HG02852 (cell line): ENCODE results near the gene COMMD7.
"Not testable (repeated sequence)": the region's sequence is repeated elsewhere in the genome, so short reads cannot be mapped to it uniquely, and the experiment has no call there.

Source experiments
- ATAC-seq: cut with Tn5 transposase; IDR thresholded peaks from one replicate; pipeline ENCODE4 v1.9.1; 2021; ENCODE audit warnings: mild to moderate bottlenecking, moderate library complexity; ENCODE audit not compliant: unreplicated experiment

Gene COMMD7

DNA sequence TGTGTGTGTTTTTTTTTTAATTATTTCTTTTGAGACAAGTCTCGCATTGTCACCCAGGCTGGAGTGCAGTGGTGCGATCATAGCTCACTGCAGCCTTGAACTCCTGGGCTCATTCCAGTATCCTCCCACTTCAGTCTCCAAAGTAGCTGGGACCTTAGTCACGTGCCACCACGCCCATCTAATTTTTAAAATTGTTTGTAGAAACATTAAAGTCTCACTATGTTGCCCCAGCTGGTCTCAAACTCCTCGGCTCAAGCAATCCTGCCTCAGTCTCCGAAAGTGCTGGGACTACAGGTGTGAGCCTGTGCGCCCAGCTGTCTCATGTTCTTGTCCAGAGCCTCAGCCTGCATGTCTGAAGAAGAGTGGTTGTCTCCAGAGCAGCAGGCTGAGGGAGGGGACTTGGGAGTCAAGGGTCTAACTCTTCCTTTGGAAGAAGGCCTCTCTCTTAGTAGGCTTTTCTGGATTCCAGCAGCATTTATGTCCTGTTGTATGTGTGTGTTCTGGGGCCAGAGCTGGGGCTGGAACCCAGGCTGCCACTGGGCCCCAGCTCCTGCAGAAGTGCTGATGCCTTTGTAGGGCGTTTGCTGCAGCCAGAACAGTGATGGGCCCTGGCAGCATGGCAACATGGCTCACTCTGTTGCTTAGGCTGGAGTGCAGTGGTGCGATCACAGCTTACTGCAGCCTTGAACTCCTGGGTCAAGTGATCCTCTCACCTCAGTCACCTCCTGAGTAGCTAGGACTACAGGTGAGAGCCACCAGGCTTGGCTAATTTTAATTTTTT is 24.3 kb upstream of the COMMD7 start:
- no peak for ATAC-seq

GRCh38 chr20:32765230-32765875 is 22.1 kb upstream of the COMMD7 start:
- ATAC-seq, result not testable (repeated sequence)

DNA sequence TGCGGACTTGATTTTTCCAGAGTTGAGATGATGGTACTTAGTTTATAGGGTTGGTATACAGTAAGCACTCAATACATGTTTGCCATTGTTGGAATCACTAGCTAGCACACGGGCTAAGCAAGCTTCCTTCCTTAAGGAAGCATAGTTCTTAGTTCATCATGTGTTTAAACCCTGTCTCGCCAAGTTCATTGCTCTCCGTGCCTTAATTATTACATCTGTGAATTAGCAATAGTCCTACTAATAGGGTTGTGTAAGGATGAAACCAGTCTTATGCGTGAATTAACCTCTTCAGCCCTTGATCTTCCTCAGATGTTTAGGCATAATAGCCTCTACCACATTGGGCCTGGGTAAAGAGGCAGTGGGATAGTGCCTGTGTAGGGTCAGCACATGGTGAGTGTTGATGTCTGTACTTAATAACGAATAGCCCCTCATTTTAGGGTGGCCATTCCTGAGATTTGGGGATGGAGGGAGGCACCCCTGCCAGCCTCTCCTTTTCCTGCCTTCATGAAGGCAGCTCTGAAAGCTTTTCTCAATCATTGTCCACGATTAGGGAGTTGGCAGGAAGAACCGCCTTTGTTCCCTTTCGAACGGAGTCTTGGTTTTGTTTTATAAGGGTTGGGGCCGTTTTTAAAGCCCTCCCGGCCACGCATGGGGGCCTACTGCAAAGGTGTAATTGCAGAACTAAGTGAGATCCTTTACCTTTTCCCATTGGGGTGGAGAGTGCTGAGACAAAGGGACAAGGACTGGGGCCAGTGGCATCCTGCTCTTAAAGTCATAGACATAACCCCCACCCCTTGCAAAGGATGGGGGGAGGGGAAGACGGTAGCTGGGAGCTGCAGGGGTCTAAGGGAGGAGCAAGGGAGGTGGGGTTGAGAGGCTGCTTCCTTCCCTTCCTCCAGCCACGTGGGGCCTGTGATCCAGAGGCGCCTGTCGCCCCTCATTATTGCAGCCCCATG is 21.0 kb upstream of the COMMD7 start:
- ATAC-seq, result no peak

GRCh38 chr20:32763202-32764004 is 20.1 kb upstream of the COMMD7 start:
- no peak for ATAC-seq

- peak; percentile 24 for ATAC-seq
Observed at GRCh38 chr20:32762754-32763201, 19.5 kb upstream of the COMMD7 start.

GRCh38 chr20:32761831-32762753 is 18.8 kb upstream of the COMMD7 start, which contains the start of gene DNMT3B:
Gene DNMT3B, plus strand, starts transcription at chr20:32762385. Its CDS starts 17,939 bp downstream, at chr20:32780324.
- peak; percentile 58 for ATAC-seq

GRCh38 chr20:32761417-32761830 is 18.2 kb upstream of the COMMD7 start:
- no peak for ATAC-seq

- no peak for ATAC-seq
Observed at GRCh38 chr20:32756156-32756555, 12.9 kb upstream of the COMMD7 start.

DNA sequence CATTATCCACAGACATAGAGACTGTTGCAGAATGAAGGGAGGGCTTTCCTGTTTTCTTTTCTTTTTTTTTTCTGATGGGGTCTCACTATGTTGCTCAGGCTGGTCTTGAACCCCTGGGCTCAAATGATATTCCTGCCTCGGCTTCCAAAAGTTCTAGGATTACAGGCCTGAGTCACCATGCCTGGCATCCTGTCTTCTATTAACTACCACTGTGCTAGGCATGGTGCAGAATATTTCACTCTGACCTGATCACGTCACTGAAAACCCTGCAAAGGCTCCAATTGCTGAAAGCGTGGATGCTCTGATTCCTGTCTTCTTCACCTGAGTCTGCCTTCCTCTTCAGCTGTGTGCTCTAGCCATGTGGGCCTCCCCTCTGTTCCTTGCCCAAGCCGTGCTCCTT is 10.5 kb upstream of the COMMD7 start:
- ATAC-seq, result no peak

DNA sequence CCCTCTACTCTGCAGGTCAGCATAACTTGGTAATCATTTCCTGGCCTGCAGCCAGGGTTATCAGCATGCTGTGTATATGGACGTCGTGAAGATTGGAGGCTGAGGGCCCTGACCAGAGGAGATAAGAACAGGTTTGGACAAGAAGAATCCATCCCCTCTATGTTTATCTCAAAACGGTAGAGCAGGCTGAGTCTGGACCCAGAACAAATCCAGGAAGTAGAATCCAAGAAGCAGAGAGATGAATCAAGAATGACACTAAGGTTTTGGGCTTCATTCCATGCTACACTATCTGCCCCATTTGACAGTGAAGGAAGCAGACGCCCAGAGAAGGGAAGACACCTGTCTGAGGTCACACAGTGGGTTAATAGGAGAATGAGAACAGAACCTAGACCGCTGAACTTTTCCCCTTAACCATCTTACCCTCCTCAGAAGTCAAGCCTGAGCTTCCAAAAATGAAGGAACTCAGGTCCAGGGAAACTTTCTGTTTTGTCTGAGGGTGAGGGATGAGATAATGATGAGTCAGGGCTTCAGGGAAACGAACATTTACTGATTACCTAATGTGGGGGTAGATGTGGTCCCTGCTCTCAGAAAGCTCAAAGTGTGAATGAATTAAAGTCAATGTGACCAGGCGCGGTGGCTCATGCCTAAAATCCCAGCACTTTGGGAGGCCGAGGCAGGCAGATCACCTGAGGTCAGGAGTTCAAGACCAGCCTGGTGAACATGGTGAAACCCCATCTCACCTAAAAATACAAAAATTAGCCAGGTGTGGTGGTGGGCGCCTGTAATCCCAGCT is 9.4 kb upstream of the COMMD7 start:
- no peak for ATAC-seq

- ATAC-seq, result no peak
Observed at GRCh38 chr20:32751702-32752457, 8.6 kb upstream of the COMMD7 start.

DNA sequence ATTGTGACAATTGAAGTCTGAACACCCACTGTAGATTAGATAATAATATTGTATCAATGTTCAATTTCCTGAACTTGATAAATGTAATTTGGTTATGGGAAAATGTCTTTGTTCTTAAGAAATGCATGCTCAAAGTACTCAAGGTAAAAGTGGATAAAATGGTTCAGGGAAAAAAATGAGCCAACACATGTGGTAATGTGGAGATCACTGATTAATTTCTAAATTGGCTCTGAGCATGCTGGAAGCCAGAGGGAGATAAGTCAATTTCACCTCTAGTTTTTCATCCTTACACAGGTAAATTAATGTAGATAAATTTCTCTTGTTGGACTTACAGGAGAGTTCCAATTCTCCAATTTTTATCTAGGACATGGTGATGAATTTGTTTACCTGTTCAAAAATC is 8.0 kb upstream of the COMMD7 start:
- no peak for ATAC-seq

DNA sequence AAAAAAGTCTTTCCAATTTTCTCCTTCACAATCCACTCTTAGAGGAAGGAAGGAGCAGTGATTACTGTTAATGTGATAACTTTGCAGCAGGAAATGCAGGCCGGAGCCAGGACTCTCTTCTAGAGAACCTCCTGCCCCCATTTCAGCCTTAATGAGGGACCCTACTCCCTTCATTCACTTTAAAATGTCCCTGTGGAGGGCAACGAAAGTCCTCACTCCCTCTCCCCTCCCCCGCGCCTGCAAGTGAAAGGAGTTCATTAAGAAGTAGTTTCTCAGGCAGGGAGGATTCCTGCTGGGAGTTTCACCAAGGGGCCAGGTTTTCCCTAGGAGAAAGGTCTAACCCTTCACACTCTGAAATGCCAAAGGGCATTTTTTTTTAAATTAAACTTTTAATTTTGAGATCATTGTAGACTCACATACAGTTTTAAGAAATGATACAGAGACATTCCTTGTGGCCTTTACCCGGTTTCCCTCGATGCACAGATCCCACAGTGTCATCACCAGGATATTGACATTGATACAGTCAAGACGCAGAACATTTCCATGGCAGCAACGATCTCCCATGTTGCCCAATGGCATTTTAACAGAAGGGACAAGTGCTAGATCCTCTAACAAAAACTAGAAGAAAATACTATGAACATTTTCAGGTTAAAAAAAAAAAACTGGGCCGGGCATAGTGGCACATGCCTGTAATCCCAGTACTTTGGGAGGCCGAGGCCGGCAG is 6.8 kb upstream of the COMMD7 start:
- ATAC-seq, result no peak

DNA sequence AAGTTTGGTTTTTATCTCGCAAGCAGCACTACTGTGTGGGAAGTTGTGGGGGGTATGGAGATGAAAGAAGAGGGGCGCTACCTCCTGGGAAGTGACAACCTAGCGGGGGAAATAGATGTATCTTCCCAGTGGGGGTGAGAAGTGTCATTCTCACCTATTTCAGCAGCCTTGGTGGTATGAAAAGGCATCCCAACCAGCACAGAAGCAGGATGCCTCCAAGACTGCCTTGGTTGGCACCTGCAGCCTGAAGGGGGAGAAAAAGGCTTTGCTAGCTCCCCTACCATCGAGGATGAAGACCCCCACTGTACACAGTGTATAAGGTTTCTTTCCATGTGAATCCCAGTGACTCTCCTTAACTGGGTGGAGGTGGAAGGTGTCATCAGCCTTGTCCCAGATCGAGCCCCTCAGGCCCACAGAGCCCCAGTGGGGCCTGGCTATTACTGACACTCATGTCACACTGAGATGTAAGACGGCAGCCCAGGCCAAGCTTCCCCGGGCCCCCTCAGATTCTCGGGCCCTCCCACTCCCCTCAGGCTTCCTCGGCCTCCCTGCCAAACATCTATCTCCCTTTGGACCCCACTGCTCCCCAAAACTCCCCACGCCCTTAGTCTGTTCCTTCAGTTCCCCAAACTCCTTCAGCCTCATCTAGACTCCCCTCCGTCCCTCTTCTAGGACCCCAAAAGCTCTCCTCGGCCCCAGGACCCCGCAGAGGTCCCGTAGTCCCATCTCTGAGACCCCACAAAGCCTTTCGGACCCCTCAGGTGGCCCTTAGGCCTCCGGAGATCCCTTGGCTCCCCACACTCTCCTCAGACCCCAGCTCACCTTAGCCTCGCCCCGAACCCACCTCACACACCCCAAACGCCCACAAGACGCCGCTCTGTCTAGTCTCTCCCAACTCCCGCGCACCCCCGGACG is 688 bp downstream of the COMMD7 start:
- ATAC-seq, result no peak

DNA sequence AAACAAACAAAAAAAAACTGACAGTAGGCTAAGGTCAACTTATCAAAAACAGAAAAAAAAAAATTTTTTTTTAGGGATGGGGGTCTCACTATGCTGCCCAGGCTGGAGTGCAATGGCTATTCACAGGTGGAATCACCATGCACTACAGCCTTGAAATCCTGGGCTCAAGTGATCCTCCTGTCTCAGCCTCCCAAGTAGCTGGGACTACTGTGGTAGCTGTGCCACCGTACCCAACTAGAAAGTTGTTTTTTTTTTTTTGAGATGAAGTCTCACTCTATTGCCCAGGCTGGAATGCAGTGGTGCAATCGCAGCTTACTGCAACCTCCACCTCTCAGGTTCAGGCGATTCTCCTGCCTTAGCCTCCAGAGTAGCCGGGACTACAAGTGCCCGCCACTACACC is 2.1 kb downstream of the COMMD7 start:
- ATAC-seq, result no peak
